CD14-positive monocyte (primary cell): ENCODE results near the gene MBD3L2B. TPM values are rescaled to one million over a fixed set of nuclear protein-coding genes. Genes with fewer than 3 reads are reported as not detected.
"Not testable (repeated sequence)": the region's sequence is repeated elsewhere in the genome, so short reads cannot be mapped to it uniquely, and the experiment has no call there.

Experiments used
- DNase-seq, 3 donors: peaks; one replicate each; pipeline ENCODE4 v3.0.0-alpha.2; 2011 to 2022
- H2AFZ ChIP-seq: 2 replicates; pipeline ENCODE4 v1.6.0; 2012; ENCODE audit warnings: mild to moderate bottlenecking, low read depth, low read length, inconsistent platforms; ENCODE audit not compliant: insufficient read depth, poor library complexity, severe bottlenecking
- H3K27ac ChIP-seq, 2 donors: 1 replicate in 1 of 2; 2 replicates in 1 of 2; pipeline ENCODE4 v1.5.1; 2012 to 2013; ENCODE audit warnings: low read length in 2 of 2, control low read depth in 1 of 2, inconsistent platforms in 1 of 2, low read depth in 1 of 2, mild to moderate bottlenecking in 1 of 2
- H3K27me3 ChIP-seq, 2 donors: one replicate each; pipeline versions ENCODE4 v1.6.0 to v1.6.1; 2011 to 2013; ENCODE audit warnings: low read length in 2 of 2; ENCODE audit not compliant: control insufficient read depth in 2 of 2, insufficient read depth in 2 of 2
- H3K36me3 ChIP-seq, 2 donors: replicated peaks in 1 of 2; 1 replicate in 1 of 2; 2 replicates in 1 of 2; pipeline versions ENCODE4 v1.5.1 to v1.6.1; 2012 to 2013; ENCODE audit warnings: low read length in 2 of 2, control low read depth in 1 of 2, inconsistent platforms in 1 of 2, mild to moderate bottlenecking in 1 of 2; ENCODE audit not compliant: insufficient read depth in 2 of 2, control insufficient read depth in 1 of 2
- H3K4me1 ChIP-seq, 2 donors: 1 replicate in 1 of 2; 2 replicates in 1 of 2; pipeline versions ENCODE4 v1.5.1 to v1.6.1; 2012 to 2013; ENCODE audit warnings: low read length in 2 of 2, control low read depth in 1 of 2, inconsistent platforms in 1 of 2, mild to moderate bottlenecking in 1 of 2, moderate library complexity in 1 of 2; ENCODE audit not compliant: insufficient read depth in 2 of 2, control insufficient read depth in 1 of 2
- H3K4me2 ChIP-seq: replicated peaks from 2 replicates; pipeline ENCODE3; 2012; ENCODE audit warnings: low read length, moderate library complexity, mild to moderate bottlenecking; ENCODE audit not compliant: poor library complexity, severe bottlenecking; ENCODE audit errors: extremely low read depth
- H3K4me3 ChIP-seq, 3 experiments: fragments of 200-600 bp in 1 of 3; sonication (generic) in 1 of 3; replicated peaks in 1 of 3; 1 replicate in 2 of 3; 2 replicates in 1 of 3; pipeline ENCODE4 v1.5.1; 2011 to 2013; ENCODE audit warnings: low read length in 3 of 3, mild to moderate bottlenecking in 3 of 3, control low read depth in 2 of 3, low read depth in 2 of 3, inconsistent platforms in 1 of 3, moderate library complexity in 1 of 3
- H3K79me2 ChIP-seq: 2 replicates; pipeline ENCODE4 v1.6.0; 2012; ENCODE audit warnings: mild to moderate bottlenecking, control low read depth, inconsistent platforms, low read length, moderate library complexity; ENCODE audit not compliant: insufficient read depth
- H3K9ac ChIP-seq: 2 replicates; pipeline ENCODE4 v1.6.0; 2017; ENCODE audit warnings: low read length, mild to moderate bottlenecking; ENCODE audit not compliant: insufficient read depth, poor library complexity, severe bottlenecking
- H3K9me3 ChIP-seq, 2 donors: replicated peaks in 1 of 2; 1 replicate in 1 of 2; 2 replicates in 1 of 2; pipeline versions ENCODE4 v1.5.1 to v1.6.1; 2012 to 2013; ENCODE audit warnings: low read length in 2 of 2, control low read depth in 1 of 2; ENCODE audit not compliant: control insufficient read depth in 1 of 2, insufficient read depth in 1 of 2
- H4K20me1 ChIP-seq: 2 replicates; pipeline ENCODE4 v1.6.0; 2012; ENCODE audit warnings: mild to moderate bottlenecking, low read length, control low read depth, moderate library complexity; ENCODE audit not compliant: insufficient read depth
- H3K27ac Mint-ChIP-seq, 7 donors: one replicate each; pipeline ENCODE4 v1.8.0; 2020; ENCODE audit warnings: mild to moderate bottlenecking in 7 of 7, mixed read lengths in 7 of 7, moderate library complexity in 6 of 7, inconsistent platforms in 2 of 7
- H3K27me3 Mint-ChIP-seq, 3 donors: one replicate each; pipeline ENCODE4 v1.8.0; 2021 to 2022; ENCODE audit warnings: low read depth in 3 of 3, mild to moderate bottlenecking in 3 of 3, mixed read lengths in 3 of 3, moderate library complexity in 3 of 3, inconsistent platforms in 1 of 3
- H3K36me3 Mint-ChIP-seq, 2 donors: one replicate each; pipeline ENCODE4 v1.8.0; 2020; ENCODE audit warnings: mixed read lengths in 2 of 2, inconsistent platforms in 1 of 2, mild to moderate bottlenecking in 1 of 2
- H3K4me1 Mint-ChIP-seq: one replicate; pipeline ENCODE4 v1.8.0; 2020; ENCODE audit warnings: mild to moderate bottlenecking, mixed read lengths
- H3K4me3 Mint-ChIP-seq, 2 donors: one replicate each; pipeline ENCODE4 v1.8.0; 2020; ENCODE audit warnings: mild to moderate bottlenecking in 2 of 2, mixed read lengths in 2 of 2, moderate library complexity in 1 of 2
- H3K9me3 Mint-ChIP-seq, 7 donors: one replicate each; pipeline ENCODE4 v1.8.0; 2020 to 2022; ENCODE audit warnings: mixed read lengths in 7 of 7, mild to moderate bottlenecking in 6 of 7, moderate library complexity in 6 of 7, inconsistent platforms in 2 of 7
- WGBS: methylation state at CpG from one replicate; pipeline ENCODE4 v1.1.5; 2013; ENCODE audit warnings: missing lambda C conversion rate; ENCODE audit not compliant: insufficient coverage; 5-methylcytosine and 5-hydroxymethylcytosine counted together
- intact Hi-C, 2 donors: fragments of 100-400 bp; cut with micrococcal nuclease; formaldehyde crosslinking; loops; one replicate each; pipeline versions ENCODE4 v1.15.0 to v1.15.1; 2023
- polyA plus RNA-seq, 3 donors: library from polyadenylated mRNA; depleted of rRNA in 1 of 3; unstranded in 2 of 3; stranded (reverse) in 1 of 3; fragments of 300-500 nt in 2 of 3; fragments of >200 nt in 1 of 3; fragmentation: Illumina TruSeq in 2 of 3; gene quantifications; 1 replicate in 2 of 3; 2 replicates in 1 of 3; pipeline ENCODE4 v1.2.3, GENCODE V29; 2012 to 2021
- TF ChIP-seq, protein P1 (sequence below): fragments of 200-600 bp; IDR thresholded peaks from one replicate; pipeline ENCODE4 v1.8.0; 2022; ENCODE audit warnings: antibody characterized with exemption, mild to moderate bottlenecking

Gene MBD3L2B
- polyA plus RNA-seq, 3 donors = not detected

DNA sequence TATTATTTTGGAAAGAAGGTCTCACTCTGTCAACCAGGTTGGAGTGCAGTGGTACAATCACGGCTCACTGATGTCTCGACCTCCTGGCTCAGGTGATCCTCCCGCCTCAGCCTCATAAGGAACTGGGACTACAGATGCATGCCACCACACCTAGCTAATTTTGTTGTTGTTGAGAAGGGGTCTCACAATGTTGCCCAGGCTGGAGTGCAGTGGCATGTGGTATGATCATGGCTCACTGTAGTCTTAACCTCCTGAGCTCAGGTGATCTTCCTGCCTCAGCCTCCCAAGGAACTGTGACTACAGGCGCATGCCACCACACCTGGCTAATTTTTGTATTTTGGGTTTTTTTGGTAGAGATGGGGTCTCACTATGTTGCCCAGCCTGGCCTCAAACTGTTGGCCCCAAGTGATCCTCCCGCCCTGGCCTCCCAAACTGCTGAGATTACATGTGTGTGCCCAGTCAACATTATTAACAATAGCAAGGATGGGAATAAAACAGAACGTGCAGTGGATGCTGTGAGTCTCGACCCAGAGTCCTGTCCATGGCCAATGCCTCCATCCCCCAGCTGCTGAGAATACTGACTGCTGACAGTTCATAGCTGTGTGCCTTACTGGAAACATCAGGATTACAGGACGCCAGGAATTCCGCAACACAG is 42.7 kb upstream of the MBD3L2B start:
- no peak overlapping the region for H3K4me3 Mint-ChIP-seq
- DNase-seq = no peak
- no peaks in the 10 kb centered on the region for H3K36me3 Mint-ChIP-seq

DNA sequence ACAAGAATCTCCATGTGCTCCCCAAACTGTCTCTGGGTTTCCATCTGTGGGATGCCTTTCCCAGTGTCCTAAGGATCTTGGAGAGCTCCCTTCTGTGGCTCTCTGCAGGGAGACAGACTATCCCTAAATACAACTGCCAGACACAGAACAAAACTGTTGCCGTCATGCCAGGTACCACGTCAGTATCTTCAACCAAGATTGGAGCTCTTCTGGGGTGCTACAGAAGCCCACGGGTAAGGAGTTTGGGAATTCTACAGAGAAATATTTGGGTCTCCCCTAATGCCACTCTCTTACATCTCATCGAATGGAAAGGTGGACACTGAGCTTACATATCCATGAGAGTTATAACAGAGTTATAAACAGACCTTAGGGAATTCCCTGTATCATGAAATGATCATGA is 42.1 kb upstream of the MBD3L2B start:
- Histone ChIP-seq H3K4me3 (no peak overlapping the region), H3K4me2 (no peak overlapping the region), H3K4me1 (no peaks in the 10 kb centered on the region), H3K9ac (no peak overlapping the region), H4K20me1 (no peaks in the 10 kb centered on the region), H3K9me3 (no peaks in the 10 kb centered on the region), H3K36me3 (no peaks in the 10 kb centered on the region), H3K79me2 (no peaks in the 10 kb centered on the region), H3K27me3 (no peaks in the 10 kb centered on the region), H3K27ac (no peak overlapping the region), H2AFZ (no peak overlapping the region)
- intact Hi-C loops = no loop called here
- Mint-ChIP-seq H3K36me3 (no peaks in the 10 kb centered on the region), H3K9me3 (peaks cover 0 to 6% (median 0%) of the 10 kb centered on the region in 7 donors), H3K27ac (no peak overlapping the region), H3K4me3 (no peak overlapping the region), H3K4me1 (peaks cover 1% of the 10 kb centered on the region), H3K27me3 (peaks cover 3 to 4% (median 3%) of the 10 kb centered on the region in 3 donors)
- WGBS = 100% methylated on average over 1 of the region's 4 CpGs
- TF ChIP-seq, protein P1, sequence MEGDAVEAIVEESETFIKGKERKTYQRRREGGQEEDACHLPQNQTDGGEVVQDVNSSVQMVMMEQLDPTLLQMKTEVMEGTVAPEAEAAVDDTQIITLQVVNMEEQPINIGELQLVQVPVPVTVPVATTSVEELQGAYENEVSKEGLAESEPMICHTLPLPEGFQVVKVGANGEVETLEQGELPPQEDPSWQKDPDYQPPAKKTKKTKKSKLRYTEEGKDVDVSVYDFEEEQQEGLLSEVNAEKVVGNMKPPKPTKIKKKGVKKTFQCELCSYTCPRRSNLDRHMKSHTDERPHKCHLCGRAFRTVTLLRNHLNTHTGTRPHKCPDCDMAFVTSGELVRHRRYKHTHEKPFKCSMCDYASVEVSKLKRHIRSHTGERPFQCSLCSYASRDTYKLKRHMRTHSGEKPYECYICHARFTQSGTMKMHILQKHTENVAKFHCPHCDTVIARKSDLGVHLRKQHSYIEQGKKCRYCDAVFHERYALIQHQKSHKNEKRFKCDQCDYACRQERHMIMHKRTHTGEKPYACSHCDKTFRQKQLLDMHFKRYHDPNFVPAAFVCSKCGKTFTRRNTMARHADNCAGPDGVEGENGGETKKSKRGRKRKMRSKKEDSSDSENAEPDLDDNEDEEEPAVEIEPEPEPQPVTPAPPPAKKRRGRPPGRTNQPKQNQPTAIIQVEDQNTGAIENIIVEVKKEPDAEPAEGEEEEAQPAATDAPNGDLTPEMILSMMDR = no peak
- DNase-seq = no peak

More for the DNA sequence above, 42.7 kb upstream of the MBD3L2B start:
- Histone ChIP-seq H2AFZ (no peak overlapping the region), H3K4me1 (peaks cover 0 to 4% of the 10 kb centered on the region in 2 donors), H3K4me2 (no peak overlapping the region), H3K4me3 (no peak overlapping the region), H3K27me3 (no peaks in the 10 kb centered on the region), H3K27ac (no peak overlapping the region), H4K20me1 (no peaks in the 10 kb centered on the region), H3K9ac (no peak overlapping the region), H3K36me3 (no peaks in the 10 kb centered on the region), H3K79me2 (no peaks in the 10 kb centered on the region), H3K9me3 (no peaks in the 10 kb centered on the region)
- TF ChIP-seq, protein P1 = no peak
- Mint-ChIP-seq H3K27ac (no peak overlapping the region), H3K9me3 (peaks cover 0 to 6% (median 0%) of the 10 kb centered on the region in 7 donors), H3K27me3 (peaks cover 3 to 4% (median 3%) of the 10 kb centered on the region in 3 donors), H3K4me1 (peaks cover 4% of the 10 kb centered on the region)
- intact Hi-C loops = no loop called here
- WGBS = 99% methylated on average over 8 of the region's 9 CpGs

DNA sequence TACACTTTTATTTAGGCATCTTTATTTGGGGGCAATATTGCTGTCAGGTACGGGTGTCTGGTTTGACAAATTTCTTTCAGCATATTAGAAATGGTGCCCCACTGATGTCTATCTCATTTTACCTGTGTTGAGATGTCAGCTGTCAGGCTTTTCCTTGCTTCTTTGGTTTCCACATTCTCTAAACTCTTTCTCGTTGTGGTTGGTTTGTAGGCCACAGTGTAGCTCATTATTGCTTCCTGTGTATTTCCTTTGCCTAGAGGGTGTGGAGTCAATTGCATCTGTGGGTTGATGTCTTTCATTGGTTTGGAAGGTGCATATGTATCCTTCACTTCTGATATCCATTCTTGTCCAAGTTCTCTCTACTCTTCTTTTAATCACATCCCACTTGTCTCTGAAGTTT is 38.7 kb upstream of the MBD3L2B start:
- H3K4me2 ChIP-seq, H3K27ac Mint-ChIP-seq, H3K27me3 Mint-ChIP-seq, H3K4me3 Mint-ChIP-seq, H3K9me3 Mint-ChIP-seq, H3K4me1 Mint-ChIP-seq, DNase-seq, H3K79me2 ChIP-seq, H3K36me3 ChIP-seq, H3K36me3 Mint-ChIP-seq, H3K4me3 ChIP-seq, H3K27ac ChIP-seq, H3K4me1 ChIP-seq, H3K9ac ChIP-seq, H4K20me1 ChIP-seq, H3K27me3 ChIP-seq, H3K9me3 ChIP-seq, H2AFZ ChIP-seq, intact Hi-C loops: not testable (repeated sequence)
- WGBS = no CpG with 5 or more reads among the region's 2 CpGs
